ENCODE measurements around the gene ATXN1.

DNA sequence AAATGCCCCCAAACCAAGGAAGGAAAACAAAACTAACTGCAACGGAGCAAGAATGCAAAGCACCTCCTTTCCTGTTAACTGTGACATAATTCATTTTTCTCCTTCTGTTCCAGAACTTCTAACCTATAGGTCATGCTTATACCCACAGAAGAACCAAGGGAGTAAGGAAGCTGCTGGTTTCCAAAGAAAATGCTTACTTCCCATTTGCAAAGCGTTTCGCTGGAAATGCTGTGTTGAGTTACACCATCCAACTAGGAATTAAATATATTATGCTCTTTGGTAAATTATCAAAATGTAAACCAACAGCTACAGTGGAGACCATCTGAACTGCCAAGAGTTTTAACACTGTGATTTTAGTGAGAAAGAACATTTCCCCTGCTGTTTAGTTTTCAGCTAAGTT, 42.9 kb downstream of the ATXN1 start:
- TF ChIP-seq, protein P1, sequence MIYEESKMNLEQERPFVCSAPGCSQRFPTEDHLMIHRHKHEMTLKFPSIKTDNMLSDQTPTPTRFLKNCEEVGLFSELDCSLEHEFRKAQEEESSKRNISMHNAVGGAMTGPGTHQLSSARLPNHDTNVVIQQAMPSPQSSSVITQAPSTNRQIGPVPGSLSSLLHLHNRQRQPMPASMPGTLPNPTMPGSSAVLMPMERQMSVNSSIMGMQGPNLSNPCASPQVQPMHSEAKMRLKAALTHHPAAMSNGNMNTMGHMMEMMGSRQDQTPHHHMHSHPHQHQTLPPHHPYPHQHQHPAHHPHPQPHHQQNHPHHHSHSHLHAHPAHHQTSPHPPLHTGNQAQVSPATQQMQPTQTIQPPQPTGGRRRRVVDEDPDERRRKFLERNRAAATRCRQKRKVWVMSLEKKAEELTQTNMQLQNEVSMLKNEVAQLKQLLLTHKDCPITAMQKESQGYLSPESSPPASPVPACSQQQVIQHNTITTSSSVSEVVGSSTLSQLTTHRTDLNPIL (CRISPR knock-in tag; IDR thresholded peaks at IDR 0.05; ENCODE audit: low read depth): no peak
- TF ChIP-seq OSR1 (CRISPR knock-in tag; IDR thresholded peaks at IDR 0.05): no peak
